GM13976 (cell line): Measurements from ENCODE around the gene NWD2.

Experiments used
- DNase-seq: peaks from one replicate; pipeline ENCODE4 v3.0.0; 2012; ENCODE audit warnings: low spot score
- in situ Hi-C: fragments of 300-500 bp; cut with MboI; formaldehyde crosslinking; loops from one replicate; pipeline ENCODE4 v1.12.0; 2022; ENCODE audit warnings: low sequenced_read_pairs, mixed read lengths, inconsistent platforms; ENCODE audit not compliant: unreplicated experiment
- TF ChIP-seq, protein P1 (sequence below): IDR thresholded peaks from 2 replicates; pipeline ENCODE4 v1.5.1; 2012; ENCODE audit warnings: borderline replicate concordance, mild to moderate bottlenecking; ENCODE audit not compliant: insufficient read depth; ENCODE audit errors: extremely low read depth, missing control alignments, control extremely low read depth

NWD2 gene

DNA sequence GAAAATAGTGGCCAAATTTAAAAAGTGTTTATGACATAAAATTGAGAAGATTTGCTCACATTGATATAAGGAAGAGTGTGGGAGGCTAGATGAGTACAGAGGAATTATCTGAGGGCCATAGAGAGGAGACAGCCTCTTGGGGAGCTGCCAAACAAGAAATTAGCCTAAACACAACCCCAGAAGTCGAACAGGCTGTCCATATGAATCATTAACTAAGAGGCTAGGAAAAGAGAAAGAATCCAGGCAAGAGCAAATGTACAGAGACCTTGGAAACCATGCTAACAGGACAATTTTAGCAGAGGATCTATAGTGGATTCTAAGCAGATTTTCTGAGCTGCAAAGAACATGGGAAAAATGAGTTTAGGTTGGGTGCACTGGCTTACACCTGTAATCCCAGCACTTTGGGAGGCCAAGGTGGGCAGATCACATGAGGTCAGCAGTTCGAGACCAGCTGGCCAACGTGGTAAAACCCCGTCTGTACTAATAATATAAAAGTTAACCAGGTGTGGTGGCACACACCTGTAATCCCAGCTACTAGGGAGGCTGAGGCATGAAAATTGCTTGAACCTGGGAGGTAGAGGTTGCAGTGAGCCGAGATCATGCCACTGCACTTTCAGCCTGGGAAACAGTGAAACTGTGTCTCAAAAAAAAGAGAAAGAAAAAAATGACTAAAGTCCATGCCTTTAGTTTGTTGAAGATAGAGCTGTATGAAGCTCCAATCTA is 76.1 kb downstream of the NWD2 start:
- TF ChIP-seq, protein P1, sequence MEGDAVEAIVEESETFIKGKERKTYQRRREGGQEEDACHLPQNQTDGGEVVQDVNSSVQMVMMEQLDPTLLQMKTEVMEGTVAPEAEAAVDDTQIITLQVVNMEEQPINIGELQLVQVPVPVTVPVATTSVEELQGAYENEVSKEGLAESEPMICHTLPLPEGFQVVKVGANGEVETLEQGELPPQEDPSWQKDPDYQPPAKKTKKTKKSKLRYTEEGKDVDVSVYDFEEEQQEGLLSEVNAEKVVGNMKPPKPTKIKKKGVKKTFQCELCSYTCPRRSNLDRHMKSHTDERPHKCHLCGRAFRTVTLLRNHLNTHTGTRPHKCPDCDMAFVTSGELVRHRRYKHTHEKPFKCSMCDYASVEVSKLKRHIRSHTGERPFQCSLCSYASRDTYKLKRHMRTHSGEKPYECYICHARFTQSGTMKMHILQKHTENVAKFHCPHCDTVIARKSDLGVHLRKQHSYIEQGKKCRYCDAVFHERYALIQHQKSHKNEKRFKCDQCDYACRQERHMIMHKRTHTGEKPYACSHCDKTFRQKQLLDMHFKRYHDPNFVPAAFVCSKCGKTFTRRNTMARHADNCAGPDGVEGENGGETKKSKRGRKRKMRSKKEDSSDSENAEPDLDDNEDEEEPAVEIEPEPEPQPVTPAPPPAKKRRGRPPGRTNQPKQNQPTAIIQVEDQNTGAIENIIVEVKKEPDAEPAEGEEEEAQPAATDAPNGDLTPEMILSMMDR = no peak
- in situ Hi-C loops = no loop called here
- DNase-seq = no peak

DNA sequence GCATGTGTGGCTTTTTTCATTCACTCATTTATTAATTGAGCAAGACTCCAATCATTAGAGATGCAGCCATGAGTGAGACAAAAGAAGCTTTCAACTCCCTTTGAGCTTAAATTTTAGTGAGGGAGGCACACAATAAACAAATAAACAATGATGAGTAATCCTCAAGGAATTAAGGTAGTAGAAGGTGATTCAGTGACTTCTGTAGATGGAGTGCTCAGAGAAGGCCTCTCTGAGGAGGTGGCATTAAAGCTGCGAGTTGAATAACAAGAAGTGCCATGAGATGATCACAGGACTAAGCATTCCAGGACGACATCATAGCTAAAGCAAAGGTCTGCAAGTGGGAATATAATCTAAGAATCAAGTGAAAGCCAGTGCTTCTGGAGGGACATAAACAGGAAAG is 77.6 kb downstream of the NWD2 start:
- in situ Hi-C loops = no loop called here
- no peak for DNase-seq
- TF ChIP-seq, protein P1 = no peak

DNA sequence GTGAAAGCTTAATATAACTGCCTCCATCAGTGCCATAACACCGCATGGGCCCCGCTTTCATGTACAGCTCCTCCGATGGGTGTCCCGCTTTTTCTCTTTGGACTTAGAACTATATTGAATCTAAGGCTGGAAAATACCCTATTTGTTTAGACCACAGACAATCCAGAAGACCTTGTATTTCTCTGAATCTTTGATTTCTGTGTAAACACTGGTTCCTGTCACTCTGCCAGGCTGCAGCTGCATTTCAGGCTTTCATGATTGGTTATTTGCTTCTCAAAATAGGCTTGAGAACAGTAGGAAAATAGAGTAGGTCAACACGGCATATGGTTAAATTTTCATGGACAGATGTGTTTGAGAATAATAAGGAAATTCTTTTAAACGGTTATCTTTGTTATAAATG is 80.0 kb downstream of the NWD2 start:
- TF ChIP-seq, protein P1 = no peak
- no peak for DNase-seq
- in situ Hi-C loops = no loop called here

DNA sequence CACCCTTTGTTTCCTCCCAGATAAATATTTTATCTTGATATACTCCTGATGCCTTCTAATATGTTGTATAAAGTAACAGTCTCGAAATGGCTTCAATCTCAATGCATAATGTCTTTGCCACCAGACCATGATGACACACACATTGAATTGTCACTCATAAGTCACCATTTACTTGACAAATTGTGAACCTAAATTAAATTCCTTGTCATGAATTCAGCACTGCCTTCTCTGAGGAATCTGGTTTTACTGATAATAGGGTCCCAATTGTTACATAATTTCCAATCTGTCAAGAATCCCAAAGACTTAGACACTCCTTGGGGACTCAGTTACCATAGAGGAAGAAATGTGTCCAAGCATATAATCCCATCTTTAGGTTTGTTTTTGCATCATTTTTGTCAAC is 82.3 kb downstream of the NWD2 start:
- in situ Hi-C loops = no loop called here
- TF ChIP-seq, protein P1 = no peak
- no peak for DNase-seq

DNA sequence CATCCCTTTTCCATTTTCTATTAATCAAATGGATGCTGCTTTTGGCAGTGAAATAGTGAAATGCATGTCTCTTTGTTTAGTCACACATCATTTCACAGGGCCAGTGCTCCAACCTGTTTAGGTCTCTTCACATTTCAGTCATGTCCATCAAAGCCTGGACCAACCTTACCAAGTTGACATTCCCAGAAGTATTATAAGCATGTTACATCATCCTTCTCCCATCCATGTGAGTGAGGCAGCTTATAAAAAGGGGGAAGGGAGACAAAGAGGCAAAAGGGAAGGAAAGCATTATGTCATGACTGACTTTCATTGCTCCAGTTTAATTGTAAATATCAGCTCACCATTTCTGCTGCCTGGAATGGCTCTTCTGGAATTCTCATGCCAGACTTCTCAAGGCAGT is 94.4 kb downstream of the NWD2 start:
- TF ChIP-seq, protein P1 = no peak
- no peak for DNase-seq
- in situ Hi-C loops = no loop called here

DNA sequence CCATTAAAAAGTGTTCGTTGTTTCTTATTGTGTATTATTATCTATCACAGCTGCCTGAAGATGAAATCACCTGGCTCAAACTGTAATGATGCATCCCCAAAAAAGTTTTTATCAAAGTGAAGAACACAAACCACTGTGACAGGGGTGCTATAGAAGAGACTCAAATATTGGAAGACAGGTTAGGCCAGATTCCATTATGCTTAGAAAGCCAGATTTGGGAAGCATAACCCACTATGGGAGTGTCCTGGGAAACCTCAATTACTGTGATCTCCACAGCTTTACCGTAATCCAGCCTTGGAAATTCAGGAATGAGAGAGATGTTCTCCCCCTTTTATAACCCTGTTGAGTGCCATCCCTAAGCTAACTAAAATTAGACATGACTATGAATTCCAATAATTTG is 114.2 kb downstream of the NWD2 start:
- no peak for DNase-seq
- TF ChIP-seq, protein P1 = no peak
- in situ Hi-C loops = no loop called here

DNA sequence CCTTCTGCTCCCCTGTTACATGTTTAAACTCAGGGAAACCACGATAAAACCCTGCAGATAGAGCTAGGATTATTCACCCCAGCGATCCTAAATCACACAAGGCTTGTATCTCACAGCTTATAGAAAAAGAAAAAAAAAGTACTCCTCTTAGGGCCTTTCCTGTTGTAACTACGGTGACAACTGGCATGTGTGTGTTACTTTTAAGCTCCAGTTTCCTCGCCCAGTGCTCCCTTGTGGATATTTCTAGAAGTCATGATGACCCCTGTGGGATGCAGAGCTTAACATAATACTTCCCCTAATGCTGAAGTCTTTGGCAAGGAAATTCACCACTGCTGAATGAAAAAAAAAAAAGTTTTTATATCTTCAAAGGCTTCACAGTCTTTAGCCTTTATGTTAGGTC is 114.7 kb downstream of the NWD2 start:
- DNase-seq = no peak

More for the DNA sequence above, 114.7 kb downstream of the NWD2 start:
- TF ChIP-seq, protein P1 = no peak
- in situ Hi-C loops = no loop called here
